Measurements from ENCODE around the gene APOF. TPM values are rescaled to one million over a fixed set of nuclear protein-coding genes. Genes with fewer than 3 reads are reported as not detected.

The APOF gene
- total and polyA plus RNA-seq, 10 of the 15 experiments (the other 5 are each of a cell fraction or from before 2014, with no cell fraction given) = 0.04 to 0.19 (median 0.11) TPM; not detected in 5

- POLR2A ChIA-PET = interaction anchor here (0.6 to 4.0 kb wide), 3 partner anchors 13 to 67 kb away, joined by 3 to 54 read pairs (median 5); partner anchors contain the start of genes APOF and STAT2
Measured at GRCh38 chr12:56373515-56373914, 10.9 kb upstream of the APOF start.

GRCh38 chr12:56366948-56367347, 4.3 kb upstream of the APOF start:
- CTCF ChIA-PET = interaction anchor here (1.1 kb wide), 1 partner anchor 224 kb away, joined by 3 read pairs; no protein-coding TSS in a partner anchor
- FAIRE-seq (no peak), ATAC-seq (no peak), DNase-seq (ENCODE audit: low read depth, low spot score) (no peak)
- Histone ChIP-seq H4K20me1 (ENCODE audit: control insufficient read depth, insufficient read depth) (no peaks in the 10 kb centered on the region), H2AFZ (ENCODE audit: control insufficient read depth, low read depth, low read length) (no peak overlapping the region), H3K27ac (ENCODE audit: control insufficient read depth, insufficient read depth) (no peak overlapping the region), H3K79me2 (ENCODE audit: control insufficient read depth, insufficient read depth, low read length) (no peaks in the 10 kb centered on the region), H3K4me1 (ENCODE audit: control insufficient read depth, insufficient read depth, low read length) (no peaks in the 10 kb centered on the region), H3K9ac (ENCODE audit: control insufficient read depth, insufficient read depth, low read length) (no peak overlapping the region), H3K4me3 (no peak overlapping the region), H3K9me3 (replicated peaks; ENCODE audit: control insufficient read depth, insufficient read depth, low read length) (no peaks in the 10 kb centered on the region), H3K27me3 (replicated peaks in 1 of 2; ENCODE audit: control insufficient read depth in 2 of 2, insufficient read depth in 2 of 2, low read length in 1 of 2) (no peaks in the 10 kb centered on the region), H3K36me3 (ENCODE audit: control insufficient read depth in 2 of 2, insufficient read depth in 2 of 2, low read length in 1 of 2) (no peaks in the 10 kb centered on the region), H3K4me2 (ENCODE audit: control insufficient read depth, insufficient read depth) (no peak overlapping the region)
- intact Hi-C loops (cut with micrococcal nuclease; ENCODE audit: unreplicated experiment) (no loop called here), in situ Hi-C loops (cut with MboI) (no loop called here)
- 19% methylated on average over 3 of the region's 3 CpGs for WGBS (ENCODE audit: insufficient coverage, insufficient replicate concordance, low lambda C conversion rate, missing lambda C conversion rate)
- RAD21 ChIA-PET (ENCODE audit: unreplicated experiment) = no interaction called here
- POLR2A ChIA-PET = interaction anchor here (1.3 kb wide), 1 partner anchor 8 kb away, joined by 6 read pairs; no protein-coding TSS in a partner anchor
- SMC1A ChIA-PET (ENCODE audit: uncharacterized antibody, unreplicated experiment) = interaction anchor here (0.9 to 1.2 kb wide), 2 partner anchors 8 to 9 kb away, joined by 3 read pairs; no protein-coding TSS in a partner anchor
- no TSS peak for BruUV-seq (replicated peaks)
- TF ChIP-seq ZNF622 (IDR thresholded peaks at IDR 0.05) = no peak
- no peak for TF ChIP-seq SKIL (IDR thresholded peaks at IDR 0.05; ENCODE audit: low read depth, poor library complexity, severe bottlenecking)
- TF ChIP-seq PBX3 (IDR thresholded peaks at IDR 0.05; ENCODE audit: insufficient replicate concordance, low read depth, low read length) = no peak
- no peak for TF ChIP-seq SIN3A (IDR thresholded peaks at IDR 0.05; ENCODE audit: low read depth, low read length)
- no peak for TF ChIP-seq ZSCAN29 (IDR thresholded peaks at IDR 0.05)
- no peak for TF ChIP-seq USF1 (IDR thresholded peaks at IDR 0.05; ENCODE audit: borderline replicate concordance, extremely low read length, insufficient read depth, low read depth, low read length)
- TF ChIP-seq PML (IDR thresholded peaks at IDR 0.05; ENCODE audit: low read length) = no peak
- TF ChIP-seq PAX5 (IDR thresholded peaks at IDR 0.05; ENCODE audit: borderline replicate concordance, low read depth, low read length) = no peak
- no peak for TF ChIP-seq STAT1 (conservative IDR thresholded peaks at IDR 0.05)
- no peak for TF ChIP-seq ZNF217 (IDR thresholded peaks at IDR 0.05)
- no peak for TF ChIP-seq NR2C1 (IDR thresholded peaks at IDR 0.05)
- no peak for TF ChIP-seq IKZF2 (IDR thresholded peaks at IDR 0.05)

More at GRCh38 chr12:56373515-56373914, 10.9 kb upstream of the APOF start:
- Histone ChIP-seq H2AFZ (ENCODE audit: control insufficient read depth, low read depth, low read length) (no peak overlapping the region), H3K36me3 (ENCODE audit: control insufficient read depth in 2 of 2, insufficient read depth in 2 of 2, low read length in 1 of 2) (no peaks in the 10 kb centered on the region), H3K9ac (ENCODE audit: control insufficient read depth, insufficient read depth, low read length) (no peak overlapping the region), H3K9me3 (replicated peaks; ENCODE audit: control insufficient read depth, insufficient read depth, low read length) (no peaks in the 10 kb centered on the region), H3K27ac (ENCODE audit: control insufficient read depth, insufficient read depth) (no peak overlapping the region), H3K79me2 (ENCODE audit: control insufficient read depth, insufficient read depth, low read length) (no peaks in the 10 kb centered on the region), H3K4me3 (no peak overlapping the region), H3K27me3 (replicated peaks in 1 of 2; ENCODE audit: control insufficient read depth in 2 of 2, insufficient read depth in 2 of 2, low read length in 1 of 2) (no peaks in the 10 kb centered on the region), H4K20me1 (ENCODE audit: control insufficient read depth, insufficient read depth) (no peaks in the 10 kb centered on the region), H3K4me2 (ENCODE audit: control insufficient read depth, insufficient read depth) (no peak overlapping the region), H3K4me1 (ENCODE audit: control insufficient read depth, insufficient read depth, low read length) (peaks cover 36% of the 10 kb centered on the region)
- 95% methylated on average over 1 of the region's 1 CpG for WGBS (ENCODE audit: insufficient coverage, insufficient replicate concordance, low lambda C conversion rate, missing lambda C conversion rate)
- BruUV-seq (replicated peaks) = no TSS peak
- TF ChIP-seq ZNF217 (IDR thresholded peaks at IDR 0.05) (no peak), CREB1 (IDR thresholded peaks at IDR 0.05; ENCODE audit: low read depth) (no peak), IKZF2 (IDR thresholded peaks at IDR 0.05) (no peak), MXI1 (IDR thresholded peaks at IDR 0.05; ENCODE audit: low read depth, low read length) (no peak), PAX5 (IDR thresholded peaks at IDR 0.05; ENCODE audit: borderline replicate concordance, low read depth, low read length) (no peak), SRF (IDR thresholded peaks at IDR 0.05; ENCODE audit: low read depth in 2 of 2, low read length in 2 of 2) (no peak)
- ChIA-PET SMC1A (ENCODE audit: uncharacterized antibody, unreplicated experiment) (interaction anchor here (0.6 to 6.2 kb wide), 3 partner anchors 9 to 224 kb away, joined by 3 to 58 read pairs (median 5); partner anchors contain the start of gene STAT2), RAD21 (ENCODE audit: unreplicated experiment) (no interaction called here), CTCF (no interaction called here)
- no peak for ATAC-seq
- intact Hi-C loops (cut with micrococcal nuclease; ENCODE audit: unreplicated experiment) = no loop called here
- no peak for DNase-seq (ENCODE audit: low read depth, low spot score)
- FAIRE-seq = no peak
- in situ Hi-C loops (cut with MboI) = no loop called here
